Stimulated activated naive B cell treated with anti-CD40 and anti-IgM and Interleukin-4, amounts not matched to agents 10 μg/mL and 1 μg/mL and 100 μg/mL, for 72 hours (primary cell): ENCODE measurements around the gene SMOC1.

Source experiments
- ATAC-seq, 2 donors: fragments of 150-1000 bp; cut with Tn5 transposase; replicated peaks; 2 replicates each; pipeline ENCODE4 v1.10.0; 2021; ENCODE audit warnings: moderate library complexity in 1 of 2
- DNase-seq: peaks from one replicate; pipeline ENCODE4 v3.0.0; 2021
- H3K27ac Mint-ChIP-seq: one replicate; pipeline ENCODE4 v1.8.0; 2022; ENCODE audit warnings: mild to moderate bottlenecking, mixed read lengths
- H3K27me3 Mint-ChIP-seq, 2 donors: one replicate each; pipeline ENCODE4 v1.8.0; 2022; ENCODE audit warnings: mixed read lengths in 2 of 2
- H3K36me3 Mint-ChIP-seq, 2 donors: one replicate each; pipeline ENCODE4 v1.8.0; 2022; ENCODE audit warnings: mixed read lengths in 2 of 2, mild to moderate bottlenecking in 1 of 2
- H3K4me1 Mint-ChIP-seq, 2 donors: one replicate each; pipeline ENCODE4 v1.8.0; 2022; ENCODE audit warnings: mixed read lengths in 2 of 2, mild to moderate bottlenecking in 1 of 2
- H3K4me3 Mint-ChIP-seq, 2 donors: one replicate each; pipeline ENCODE4 v1.8.0; 2022; ENCODE audit warnings: mild to moderate bottlenecking in 2 of 2, mixed read lengths in 2 of 2, moderate library complexity in 1 of 2
- H3K9me3 Mint-ChIP-seq, 2 donors: one replicate each; pipeline ENCODE4 v1.8.0; 2022; ENCODE audit warnings: mixed read lengths in 2 of 2, mild to moderate bottlenecking in 1 of 2

The SMOC1 gene

DNA sequence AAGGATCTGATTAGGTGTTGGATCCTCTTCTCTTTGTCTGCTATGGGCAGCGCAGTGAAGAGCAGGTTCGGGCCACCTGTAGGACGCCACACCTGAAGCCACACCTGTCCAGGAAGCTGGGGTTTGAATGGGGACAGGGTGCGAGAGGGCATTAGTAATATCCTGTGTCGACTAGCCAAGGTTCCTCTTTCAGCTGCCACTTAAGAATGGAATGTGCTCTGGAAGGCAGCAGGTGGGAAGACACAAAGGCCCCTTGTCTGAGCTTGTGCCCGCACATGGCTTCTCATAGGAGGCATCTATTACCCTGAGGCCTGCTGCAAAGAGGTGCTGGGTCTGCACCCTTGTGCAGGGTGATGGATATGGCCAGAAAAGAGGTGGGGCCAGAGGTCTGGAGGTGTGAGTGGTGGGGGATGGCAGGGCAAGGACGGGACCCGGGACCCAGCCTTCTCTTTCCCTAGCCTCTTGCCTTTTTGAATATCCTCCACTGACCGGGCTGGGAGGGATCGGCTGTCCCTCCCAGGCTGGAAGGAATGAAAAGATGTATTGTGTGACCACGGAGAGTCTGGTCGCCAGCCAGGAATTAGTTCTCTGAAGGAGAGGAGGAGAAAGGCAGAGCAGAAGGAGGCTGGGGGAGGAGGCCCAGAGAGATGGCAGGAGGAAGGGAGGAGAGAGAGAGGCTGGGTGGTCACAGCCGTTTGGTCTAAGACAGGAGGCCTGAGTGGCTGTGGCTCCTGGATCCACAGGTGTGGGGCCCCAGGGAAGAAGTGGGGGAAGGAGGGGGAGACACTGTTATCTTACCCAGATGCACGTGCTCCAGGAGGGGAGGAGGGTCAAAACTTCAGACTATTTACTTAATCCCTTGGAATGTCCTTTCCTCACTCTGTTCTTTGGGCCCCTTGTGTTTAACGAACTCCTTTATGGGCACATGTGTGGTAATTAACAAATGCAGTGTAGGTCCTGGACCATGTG is 101.5 kb downstream of the SMOC1 start:
- peaks cover 23 to 34% of the 10 kb centered on the region in 2 donors for H3K27me3 Mint-ChIP-seq
- no peak overlapping the region for H3K27ac Mint-ChIP-seq
- ATAC-seq (no peak), DNase-seq (no peak)
- no peaks in the 10 kb centered on the region for H3K4me1 Mint-ChIP-seq
- H3K36me3 Mint-ChIP-seq, result no peaks in the 10 kb centered on the region
- H3K4me3 Mint-ChIP-seq, result no peak overlapping the region
- no peaks in the 10 kb centered on the region for H3K9me3 Mint-ChIP-seq

DNA sequence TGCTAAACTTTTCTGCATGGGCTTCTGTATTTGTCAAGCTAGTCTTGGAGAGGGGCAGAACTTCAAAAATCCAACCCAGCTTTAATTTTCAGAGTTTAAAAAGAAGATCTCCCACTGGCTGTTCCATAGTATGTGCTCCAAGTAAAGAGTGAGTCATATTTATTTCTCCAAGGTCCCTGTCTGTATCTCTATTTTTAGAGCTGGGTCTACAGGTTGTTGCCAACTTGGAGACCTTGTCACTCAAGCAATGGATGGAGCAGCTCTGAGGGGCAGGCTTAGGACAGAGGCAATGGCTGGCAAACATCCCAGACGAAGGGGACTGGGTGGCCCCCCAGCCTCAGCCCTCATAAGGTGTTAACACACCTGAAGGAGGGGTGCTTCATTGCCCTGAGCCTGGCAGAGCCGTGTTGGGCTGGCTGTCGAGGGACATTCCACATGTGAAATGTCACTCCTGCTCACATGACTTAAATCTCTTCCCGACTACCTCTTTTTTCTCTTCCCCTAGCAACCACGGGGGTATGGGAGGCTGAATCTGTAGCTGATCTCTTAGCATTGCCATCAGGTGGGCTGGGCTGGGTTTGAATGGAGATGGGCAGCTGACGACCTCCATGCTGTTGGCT is 103.1 kb downstream of the SMOC1 start:
- Mint-ChIP-seq H3K9me3 (no peaks in the 10 kb centered on the region), H3K4me3 (no peak overlapping the region), H3K36me3 (no peaks in the 10 kb centered on the region), H3K4me1 (no peaks in the 10 kb centered on the region), H3K27ac (no peak overlapping the region), H3K27me3 (peaks cover 23 to 34% of the 10 kb centered on the region in 2 donors)
- DNase-seq, result no peak
- no peak for ATAC-seq

DNA sequence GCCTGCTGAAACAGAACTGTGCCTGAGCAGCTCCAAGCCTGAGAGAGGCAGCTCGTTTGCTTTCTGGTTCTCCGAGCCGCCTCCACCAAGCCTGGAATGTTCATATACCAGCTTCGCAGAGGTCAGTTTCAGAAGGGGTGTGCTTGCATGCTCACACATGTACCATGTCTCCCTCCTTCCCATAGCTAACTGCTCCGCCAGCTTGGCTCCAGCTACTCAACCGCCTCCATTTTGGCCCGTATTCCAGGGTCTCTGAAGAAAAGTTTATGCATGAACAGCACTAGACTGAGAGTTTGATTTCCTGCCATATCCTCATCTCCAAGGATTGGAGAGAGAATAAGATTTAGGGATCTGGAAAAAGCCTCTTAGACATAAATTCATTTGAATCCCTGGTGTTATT is 103.7 kb downstream of the SMOC1 start:
- peaks cover 23 to 34% of the 10 kb centered on the region in 2 donors for H3K27me3 Mint-ChIP-seq
- H3K36me3 Mint-ChIP-seq, result no peaks in the 10 kb centered on the region
- no peak overlapping the region for H3K27ac Mint-ChIP-seq
- H3K4me3 Mint-ChIP-seq, result no peak overlapping the region
- no peaks in the 10 kb centered on the region for H3K9me3 Mint-ChIP-seq
- ATAC-seq (no peak), DNase-seq (no peak)
- no peaks in the 10 kb centered on the region for H3K4me1 Mint-ChIP-seq

DNA sequence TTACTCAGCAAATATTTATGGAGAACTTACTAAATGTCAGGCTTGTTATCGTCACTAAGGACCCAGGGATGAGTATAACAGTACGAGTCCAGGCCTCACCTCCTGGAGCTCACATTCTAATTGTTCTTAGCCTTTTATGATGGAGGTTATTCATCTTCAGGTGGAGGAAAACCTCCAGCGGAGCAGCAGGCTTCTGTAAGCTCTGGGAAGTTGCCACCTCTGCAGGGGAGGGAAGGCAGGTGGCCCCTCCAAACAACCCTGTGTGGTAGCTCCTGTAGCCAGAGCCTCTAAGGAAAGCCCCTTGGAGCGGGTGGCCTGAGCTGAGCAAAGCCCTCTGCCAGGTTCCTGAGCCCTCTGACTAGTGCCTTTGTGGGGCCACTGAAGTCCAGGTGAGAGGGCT is 104.1 kb downstream of the SMOC1 start:
- no peak for DNase-seq
- Mint-ChIP-seq H3K4me3 (no peak overlapping the region), H3K4me1 (no peaks in the 10 kb centered on the region), H3K9me3 (no peaks in the 10 kb centered on the region), H3K36me3 (no peaks in the 10 kb centered on the region), H3K27ac (no peak overlapping the region), H3K27me3 (peaks cover 23 to 34% of the 10 kb centered on the region in 2 donors)
- ATAC-seq, result no peak

DNA sequence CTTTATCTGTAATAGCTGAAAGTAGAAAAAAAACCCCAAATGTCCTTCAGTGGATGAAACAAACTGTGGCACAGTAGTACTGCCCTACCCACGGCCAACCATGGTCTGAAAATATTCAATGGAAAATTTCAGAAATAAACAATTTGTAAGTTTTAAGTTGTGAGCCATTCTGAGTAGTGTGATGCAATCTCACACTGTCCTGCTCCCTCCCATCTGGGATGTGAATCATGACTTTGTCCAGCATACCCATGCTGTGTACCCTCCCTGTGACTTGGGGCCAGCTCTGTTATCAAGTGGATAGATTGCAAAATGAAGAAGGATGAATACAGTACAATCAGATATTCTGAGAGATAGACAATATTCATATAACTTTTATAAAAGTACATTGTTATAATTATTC is 106.2 kb downstream of the SMOC1 start:
- no peaks in the 10 kb centered on the region for H3K9me3 Mint-ChIP-seq
- DNase-seq (no peak), ATAC-seq (no peak)
- H3K36me3 Mint-ChIP-seq, result no peaks in the 10 kb centered on the region
- H3K4me1 Mint-ChIP-seq, result no peaks in the 10 kb centered on the region
- peaks cover 25 to 35% of the 10 kb centered on the region in 2 donors for H3K27me3 Mint-ChIP-seq
- H3K27ac Mint-ChIP-seq, result no peak overlapping the region
- no peak overlapping the region for H3K4me3 Mint-ChIP-seq

DNA sequence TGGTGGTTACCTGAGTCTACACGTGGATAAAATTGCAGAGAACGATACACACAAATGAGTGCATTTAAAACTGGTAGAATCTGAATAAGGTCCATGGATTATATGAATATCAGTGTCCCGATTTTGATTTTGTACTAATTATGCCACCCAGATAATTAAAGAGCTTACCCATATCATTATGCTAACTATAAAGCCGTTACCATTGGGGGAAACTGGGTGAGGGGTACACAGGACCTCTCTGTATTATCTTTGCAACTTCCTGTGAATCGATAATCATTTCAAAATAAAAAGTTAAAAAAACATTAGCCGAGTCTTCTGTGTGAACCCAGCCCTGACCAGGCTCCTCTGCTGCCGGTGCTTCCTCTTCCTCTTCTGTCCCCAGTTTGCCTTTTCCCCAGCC is 107.1 kb downstream of the SMOC1 start:
- no peaks in the 10 kb centered on the region for H3K36me3 Mint-ChIP-seq
- H3K27me3 Mint-ChIP-seq, result peaks cover 19 to 30% of the 10 kb centered on the region in 2 donors
- no peaks in the 10 kb centered on the region for H3K9me3 Mint-ChIP-seq
- no peak overlapping the region for H3K4me3 Mint-ChIP-seq
- no peak overlapping the region for H3K27ac Mint-ChIP-seq
- ATAC-seq (no peak), DNase-seq (no peak)
- H3K4me1 Mint-ChIP-seq, result no peaks in the 10 kb centered on the region

DNA sequence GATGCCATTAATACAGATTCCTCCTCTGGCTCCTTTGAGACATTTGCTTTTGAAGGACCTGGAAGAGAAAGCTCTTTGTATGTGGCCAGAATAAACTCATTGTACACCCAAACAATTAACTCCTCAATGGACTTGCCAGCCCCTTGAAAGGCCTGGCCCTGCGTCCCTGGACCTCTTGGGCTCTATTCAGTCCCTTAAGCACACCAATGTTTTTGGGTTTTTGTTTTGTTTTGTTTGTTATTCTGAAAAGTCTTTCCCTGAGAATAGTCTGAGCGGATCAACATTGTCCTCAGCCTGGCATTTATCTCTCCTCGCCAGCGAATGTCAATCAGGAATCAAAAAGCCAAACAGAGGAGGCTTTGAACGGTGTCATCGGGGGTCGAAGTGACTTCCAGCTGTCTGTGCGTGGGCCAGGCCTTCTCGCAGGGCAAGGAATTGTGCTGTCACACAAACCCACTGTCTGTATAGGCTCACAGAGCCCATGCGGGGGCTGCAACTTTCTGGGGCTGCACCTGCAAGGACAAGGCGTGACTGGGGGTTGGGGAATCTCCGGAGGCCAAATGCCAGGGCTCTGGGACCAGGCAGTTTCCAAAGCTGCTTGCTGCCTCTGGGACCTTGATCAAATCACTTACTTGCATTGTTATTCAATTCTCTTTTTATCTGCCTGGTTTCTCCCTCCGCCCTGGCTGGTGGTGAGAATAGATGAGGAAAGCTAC is 108.3 kb downstream of the SMOC1 start:
- H3K4me3 Mint-ChIP-seq, result no peak overlapping the region
- DNase-seq (no peak), ATAC-seq (no peak)
- H3K27me3 Mint-ChIP-seq, result peaks cover 11 to 30% of the 10 kb centered on the region in 2 donors
- no peaks in the 10 kb centered on the region for H3K4me1 Mint-ChIP-seq
- no peak overlapping the region for H3K27ac Mint-ChIP-seq
- H3K9me3 Mint-ChIP-seq, result no peaks in the 10 kb centered on the region
- H3K36me3 Mint-ChIP-seq, result no peaks in the 10 kb centered on the region

DNA sequence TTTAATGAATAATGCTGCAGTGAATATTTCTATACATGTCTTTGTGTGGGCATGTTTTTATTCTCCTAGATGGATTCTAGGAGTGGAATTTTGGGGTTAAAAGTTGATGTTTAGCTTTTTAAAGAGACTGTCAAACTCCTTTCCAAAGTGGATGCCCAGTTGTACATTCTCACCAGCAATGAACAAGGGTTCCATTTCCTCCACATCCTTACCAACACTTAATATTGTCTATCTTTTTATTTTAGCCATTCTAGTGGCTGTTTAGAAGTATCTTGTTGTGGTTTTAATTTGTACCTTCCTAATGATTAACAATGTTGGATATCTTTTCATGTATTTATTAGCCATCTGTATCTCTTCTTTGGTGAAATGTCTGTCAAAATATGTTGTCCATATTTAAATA is 109.8 kb downstream of the SMOC1 start:
- H3K9me3 Mint-ChIP-seq, result no peaks in the 10 kb centered on the region

DNA sequence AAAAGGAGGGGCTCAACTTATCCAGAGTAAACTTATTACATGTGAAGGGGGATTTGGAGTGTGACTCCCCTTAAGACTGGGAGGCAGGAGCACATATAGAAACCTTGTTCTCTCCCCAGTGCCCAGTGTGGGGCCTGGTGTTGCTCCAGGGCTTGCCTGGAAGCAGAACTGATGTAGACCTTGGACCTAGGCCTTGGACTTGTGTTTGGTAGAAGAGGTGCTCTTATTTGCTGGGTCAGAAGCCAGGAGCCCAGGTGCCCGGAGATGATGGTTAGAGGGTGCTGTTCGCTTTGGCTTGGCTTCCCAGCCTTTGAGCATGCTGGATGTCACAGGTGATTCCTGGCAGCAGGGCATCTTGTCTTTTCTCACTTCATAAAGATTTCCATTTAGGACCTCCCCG is 110.4 kb downstream of the SMOC1 start:
- Mint-ChIP-seq H3K27me3 (peaks cover 14 to 42% of the 10 kb centered on the region in 2 donors), H3K36me3 (no peaks in the 10 kb centered on the region), H3K9me3 (no peaks in the 10 kb centered on the region), H3K4me3 (no peak overlapping the region), H3K27ac (no peak overlapping the region), H3K4me1 (no peaks in the 10 kb centered on the region)
- DNase-seq (no peak), ATAC-seq (no peak)

More for the DNA sequence above, 109.8 kb downstream of the SMOC1 start:
- H3K36me3 Mint-ChIP-seq, result no peaks in the 10 kb centered on the region
- H3K4me3 Mint-ChIP-seq, result no peak overlapping the region
- no peak overlapping the region for H3K27ac Mint-ChIP-seq
- peaks cover 14 to 37% of the 10 kb centered on the region in 2 donors for H3K27me3 Mint-ChIP-seq
- ATAC-seq, result no peak
- H3K4me1 Mint-ChIP-seq, result no peaks in the 10 kb centered on the region
- no peak for DNase-seq

DNA sequence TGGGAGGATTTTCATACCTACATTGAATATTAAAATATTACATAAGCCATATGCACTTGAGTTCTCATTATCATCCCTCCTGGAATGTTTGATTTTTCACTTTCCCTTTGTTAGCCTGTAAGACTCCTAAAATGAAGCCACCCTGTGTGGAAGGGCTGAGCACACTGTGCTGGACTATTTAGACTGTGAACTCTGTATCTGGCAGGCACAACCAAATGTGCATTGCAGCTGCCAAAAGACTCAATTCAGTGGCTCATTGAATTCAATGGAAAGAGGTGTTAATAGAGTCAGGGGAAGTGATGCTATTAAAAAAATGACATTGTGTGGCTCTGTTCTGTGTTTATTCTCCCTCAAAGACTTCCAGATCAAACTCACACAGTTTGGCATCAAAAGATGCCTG is 111.1 kb downstream of the SMOC1 start:
- no peak overlapping the region for H3K27ac Mint-ChIP-seq
- H3K36me3 Mint-ChIP-seq, result no peaks in the 10 kb centered on the region
- H3K27me3 Mint-ChIP-seq, result peaks cover 17 to 47% of the 10 kb centered on the region in 2 donors
- ATAC-seq, result no peak
- H3K4me1 Mint-ChIP-seq, result no peaks in the 10 kb centered on the region
- no peak overlapping the region for H3K4me3 Mint-ChIP-seq
- no peak for DNase-seq
- H3K9me3 Mint-ChIP-seq, result no peaks in the 10 kb centered on the region

DNA sequence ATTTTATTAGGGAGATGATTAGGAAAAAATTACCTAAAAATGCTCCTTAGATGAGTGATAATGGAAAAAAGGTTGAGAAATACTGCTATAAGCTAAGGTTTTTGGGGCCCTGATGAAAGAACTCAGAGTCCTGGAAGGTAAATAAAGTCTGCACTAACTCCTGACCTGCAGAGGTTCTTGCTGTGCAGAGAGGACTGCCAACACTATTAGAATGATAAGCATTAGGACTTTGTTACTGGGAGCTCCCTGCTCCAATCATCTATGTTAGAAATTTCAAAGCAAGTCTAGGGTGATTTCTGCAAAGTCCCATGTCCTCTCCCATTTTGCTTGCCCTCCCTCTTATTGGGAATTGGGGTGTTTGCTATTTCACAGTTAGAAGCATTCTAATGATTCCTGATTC is 112.2 kb downstream of the SMOC1 start:
- DNase-seq (no peak), ATAC-seq (no peak)
- no peak overlapping the region for H3K4me3 Mint-ChIP-seq
- H3K4me1 Mint-ChIP-seq, result no peaks in the 10 kb centered on the region
- no peaks in the 10 kb centered on the region for H3K36me3 Mint-ChIP-seq
- peaks cover 20 to 52% of the 10 kb centered on the region in 2 donors for H3K27me3 Mint-ChIP-seq
- H3K27ac Mint-ChIP-seq, result no peak overlapping the region
- no peaks in the 10 kb centered on the region for H3K9me3 Mint-ChIP-seq

DNA sequence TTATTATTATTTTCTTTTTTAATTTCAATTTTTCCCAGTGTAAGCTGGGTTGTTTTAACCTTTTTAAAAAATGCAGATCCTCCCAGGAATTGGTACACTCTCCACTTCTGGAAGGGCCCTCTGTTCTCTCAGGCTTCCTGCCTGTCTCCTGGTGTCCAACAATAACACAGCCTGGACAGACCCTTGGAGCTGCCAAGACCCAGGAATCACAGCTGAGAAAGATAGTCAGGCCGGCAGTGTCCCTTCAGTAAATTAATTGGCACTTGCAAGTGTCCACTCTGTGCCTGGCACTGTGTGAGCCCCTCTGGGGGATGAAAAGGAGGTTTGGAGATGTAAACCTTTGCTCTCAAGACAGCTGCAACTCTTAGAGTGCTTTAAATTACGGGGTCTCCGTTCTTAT is 113.3 kb downstream of the SMOC1 start:
- peaks cover 21 to 52% of the 10 kb centered on the region in 2 donors for H3K27me3 Mint-ChIP-seq
- H3K4me1 Mint-ChIP-seq, result no peaks in the 10 kb centered on the region
- no peak for ATAC-seq
- H3K4me3 Mint-ChIP-seq, result no peak overlapping the region
- no peaks in the 10 kb centered on the region for H3K36me3 Mint-ChIP-seq
- no peaks in the 10 kb centered on the region for H3K9me3 Mint-ChIP-seq
- no peak for DNase-seq
- no peak overlapping the region for H3K27ac Mint-ChIP-seq

DNA sequence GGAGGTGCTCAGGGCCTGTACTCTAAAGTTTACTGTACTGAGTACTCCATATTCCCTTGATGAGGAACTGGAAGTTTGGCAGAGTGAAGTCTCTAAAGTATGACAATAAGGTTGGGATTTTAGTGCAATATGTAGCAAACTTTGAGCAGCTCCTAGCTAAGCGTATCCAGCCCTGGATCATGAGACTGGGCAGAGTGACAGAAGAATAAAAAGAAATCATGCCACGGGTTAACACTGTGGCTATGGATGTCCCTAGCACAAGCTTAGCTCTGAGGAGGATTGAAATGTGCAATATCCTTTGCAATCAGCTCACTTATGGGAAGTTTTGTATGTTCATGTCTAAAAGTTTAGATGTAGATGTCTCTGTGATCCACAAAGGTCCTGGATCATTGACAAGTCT is 114.1 kb downstream of the SMOC1 start:
- Mint-ChIP-seq H3K27me3 (peaks cover 21 to 52% of the 10 kb centered on the region in 2 donors), H3K4me3 (no peak overlapping the region), H3K36me3 (no peaks in the 10 kb centered on the region), H3K4me1 (no peaks in the 10 kb centered on the region), H3K9me3 (no peaks in the 10 kb centered on the region), H3K27ac (no peak overlapping the region)
- DNase-seq, result no peak
- ATAC-seq, result no peak

DNA sequence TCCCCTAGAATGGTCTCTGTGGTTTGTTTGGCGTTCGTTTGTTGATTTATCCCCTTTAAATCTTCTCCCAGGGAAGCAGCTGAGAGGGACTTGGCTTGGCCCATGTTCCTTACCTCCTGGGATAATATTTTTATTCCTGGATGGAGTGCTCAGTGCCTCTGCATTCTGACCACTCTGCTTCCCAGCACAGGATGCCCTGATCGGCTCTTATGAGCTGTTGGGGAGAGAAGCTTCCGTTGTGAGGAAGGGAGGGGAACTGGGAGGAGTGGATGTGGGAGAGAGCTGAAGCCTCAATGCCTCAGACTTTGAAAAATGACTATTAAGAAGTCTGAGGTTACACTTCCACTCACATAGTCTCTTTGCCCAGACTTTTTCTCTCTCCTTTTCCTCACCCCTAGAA is 114.8 kb downstream of the SMOC1 start:
- DNase-seq, result no peak
- H3K4me3 Mint-ChIP-seq, result no peak overlapping the region
- ATAC-seq, result no peak
- H3K9me3 Mint-ChIP-seq, result no peaks in the 10 kb centered on the region
- H3K36me3 Mint-ChIP-seq, result no peaks in the 10 kb centered on the region
- H3K27ac Mint-ChIP-seq, result no peak overlapping the region
- H3K4me1 Mint-ChIP-seq, result no peaks in the 10 kb centered on the region
- H3K27me3 Mint-ChIP-seq, result peaks cover 21 to 52% of the 10 kb centered on the region in 2 donors
